ENCODE data around the gene FAM227B.

The FAM227B gene

GRCh38 chr15:49308686-49309085, 311.9 kb downstream of the FAM227B start:
- Histone ChIP-seq H3K4me3 (no peak overlapping the region), H3K27ac (no peak overlapping the region)
- no peak for TF ChIP-seq CTCF (IDR thresholded peaks at IDR 0.05)
- no peak for DNase-seq (ENCODE audit: low spot score)

GRCh38 chr15:49306551-49306950, 314.1 kb downstream of the FAM227B start:
- Histone ChIP-seq H3K4me3 (no peak overlapping the region), H3K27ac (no peak overlapping the region)
- no peak for DNase-seq (ENCODE audit: low spot score)
- no peak for TF ChIP-seq CTCF (IDR thresholded peaks at IDR 0.05)

- Histone ChIP-seq H3K4me3 (no peak overlapping the region), H3K27ac (no peak overlapping the region)
- no peak for DNase-seq (ENCODE audit: low spot score)
- TF ChIP-seq CTCF (IDR thresholded peaks at IDR 0.05): no peak
Measured at GRCh38 chr15:49303003-49303402, 317.6 kb downstream of the FAM227B start.

DNA sequence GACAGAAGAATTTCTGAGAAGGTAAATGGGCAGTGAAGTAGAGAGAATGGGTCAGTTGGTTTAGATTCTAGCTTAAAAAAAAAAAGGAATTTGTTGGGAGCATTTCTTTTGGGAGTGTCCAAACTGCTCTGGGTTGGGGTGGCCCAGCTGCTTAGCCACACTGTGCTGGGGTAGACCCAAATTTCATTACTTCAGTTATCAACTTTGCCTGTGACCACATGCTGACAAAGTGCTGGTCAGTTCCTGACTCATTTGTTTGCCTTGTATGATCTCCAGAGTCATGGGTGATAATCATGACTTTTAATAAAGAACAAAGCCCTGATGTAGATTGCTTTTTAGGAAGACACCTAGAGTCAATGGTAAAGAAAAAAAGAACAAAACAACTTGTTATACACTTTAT, 319.1 kb downstream of the FAM227B start:
- no peak for TF ChIP-seq CTCF (IDR thresholded peaks at IDR 0.05)
- no peak for DNase-seq (ENCODE audit: low spot score)
- no peak overlapping the region for H3K27ac ChIP-seq
- H3K4me3 ChIP-seq: no peak overlapping the region

DNA sequence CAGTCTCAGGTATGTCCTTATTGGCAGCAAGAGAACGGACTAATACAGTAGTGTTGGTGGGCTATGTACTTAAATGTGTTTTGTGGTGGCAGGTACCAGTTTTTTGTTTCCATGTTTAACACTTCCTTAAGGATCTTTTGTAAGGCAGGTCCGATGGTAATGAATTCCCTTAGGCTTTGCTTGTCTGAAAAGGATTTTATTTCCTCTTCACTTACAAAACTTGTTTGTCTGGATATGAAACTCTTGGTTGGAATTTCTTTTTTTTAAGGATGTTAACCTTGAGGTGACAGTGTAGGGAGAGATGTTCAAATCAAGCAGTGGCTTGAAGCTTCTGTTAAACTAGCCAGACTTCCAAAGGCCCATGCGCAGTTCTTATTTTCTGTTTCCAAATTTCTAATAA, 319.8 kb downstream of the FAM227B start:
- no peak overlapping the region for H3K27ac ChIP-seq

DNA sequence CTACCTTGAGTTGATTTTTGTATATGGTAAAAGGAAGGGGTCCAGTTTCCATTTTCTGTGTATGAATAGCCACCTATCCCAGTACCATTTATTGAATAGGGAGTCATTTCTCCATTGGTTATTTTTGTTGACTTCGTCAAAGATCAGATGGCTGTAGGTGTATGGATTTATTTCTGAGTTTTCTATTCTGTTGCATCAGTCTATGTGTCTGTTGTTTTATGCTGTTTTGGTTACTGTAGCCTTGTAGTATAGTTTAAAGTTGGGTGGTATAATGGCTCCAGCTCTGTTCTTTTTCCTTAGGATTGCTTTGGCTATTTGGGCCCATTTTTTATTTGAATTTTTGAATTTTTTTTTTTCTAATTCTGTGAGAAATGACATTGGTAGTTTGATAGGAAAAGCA, 323.0 kb downstream of the FAM227B start:
- Histone ChIP-seq H3K27ac (no peak overlapping the region), H3K4me3 (no peak overlapping the region)
- no peak for TF ChIP-seq CTCF (IDR thresholded peaks at IDR 0.05)
- no peak for DNase-seq (ENCODE audit: low spot score)

More for the DNA sequence above, 319.8 kb downstream of the FAM227B start:
- no peak for DNase-seq (ENCODE audit: low spot score)
- no peak overlapping the region for H3K4me3 ChIP-seq
- TF ChIP-seq CTCF (IDR thresholded peaks at IDR 0.05): no peak

GRCh38 chr15:49296258-49296657, 324.4 kb downstream of the FAM227B start:
- Histone ChIP-seq H3K27ac (no peak overlapping the region), H3K4me3 (no peak overlapping the region)
- TF ChIP-seq CTCF (IDR thresholded peaks at IDR 0.05): no peak
- no peak for DNase-seq (ENCODE audit: low spot score)
